HepG2 (cell line): Measurements from ENCODE around the gene GMEB2. TPM values are rescaled to one million over a fixed set of nuclear protein-coding genes. Genes with fewer than 3 reads are reported as not detected.

Experiments used
- ATF7 ChIP-seq, 2 experiments: fragments of 450-650 bp in 1 of 2; sonication (generic) in 1 of 2; formaldehyde crosslinking in 1 of 2; IDR thresholded peaks; 2 replicates each; pipeline versions ENCODE4 v1.4.0 to v1.6.1; 2016 to 2020; ENCODE audit warnings: antibody characterized with exemption in 1 of 2, mild to moderate bottlenecking in 1 of 2, missing genetic modification reagents in 1 of 2
- HNF1A ChIP-seq, 2 experiments: sonication (generic) in 1 of 2; formaldehyde crosslinking in 1 of 2; IDR thresholded peaks; 2 replicates each; pipeline versions ENCODE4 v1.4.0 to v1.6.1; 2016 to 2020; ENCODE audit warnings: borderline replicate concordance in 1 of 2, low read depth in 1 of 2, mild to moderate bottlenecking in 1 of 2, missing genetic modification reagents in 1 of 2
- NFYB ChIP-seq: sonication (generic); formaldehyde crosslinking; IDR thresholded peaks from 2 replicates; pipeline ENCODE4 v1.4.0; 2020; ENCODE audit warnings: missing genetic modification reagents
- ZFP1 ChIP-seq: IDR thresholded peaks from 2 replicates; pipeline ENCODE4 v1.6.1; 2016
- polyA plus RNA-seq, 8 experiments: library from polyadenylated mRNA; depleted of rRNA in 3 of 8; stranded (reverse) in 7 of 8; unstranded in 1 of 8; fragments of >200 nt; fragmentation: Illumina TruSeq in 4 of 8; extraction: Trizol in 4 of 8; gene quantifications; 2 replicates each; pipeline versions ENCODE4 v1.2.1 to v1.2.3, GENCODE V29; 2011 to 2016; ENCODE audit warnings: low read depth in 4 of 8, missing spikeins in 1 of 8, mixed read lengths in 1 of 8; ENCODE audit not compliant: insufficient read depth in 1 of 8
- total RNA-seq, 5 experiments: library from RNA; depleted of rRNA; stranded (reverse); fragments of >200 nt; fragmentation: Illumina TruSeq; extraction: Trizol; gene quantifications; 2 replicates each; pipeline ENCODE4 v1.2.3, GENCODE V29; 2016; ENCODE audit warnings: low read depth in 1 of 5
- TF ChIP-seq, protein P1 (sequence below): sonication (generic); formaldehyde crosslinking; IDR thresholded peaks from 2 replicates; pipeline ENCODE4 v1.5.1; 2020; ENCODE audit warnings: mild to moderate bottlenecking, missing genetic modification reagents, borderline replicate concordance
- TF ChIP-seq, protein P2 (sequence below): sonication (generic); formaldehyde crosslinking; IDR thresholded peaks from 2 replicates; pipeline ENCODE4 v1.4.0; 2020; ENCODE audit warnings: missing genetic modification reagents
- TF ChIP-seq, protein P3 (sequence below): sonication (generic); formaldehyde crosslinking; IDR thresholded peaks from one replicate; pipeline ENCODE4 v1.5.1; 2020; ENCODE audit warnings: mild to moderate bottlenecking, missing genetic modification reagents; ENCODE audit errors: not compliant biosample characterization

Gene GMEB2
- total and polyA plus RNA-seq, 2 of the 13 experiments (the other 11 are each of a cell fraction or from before 2014, with no cell fraction given) = 10.6 to 12.4 TPM

DNA sequence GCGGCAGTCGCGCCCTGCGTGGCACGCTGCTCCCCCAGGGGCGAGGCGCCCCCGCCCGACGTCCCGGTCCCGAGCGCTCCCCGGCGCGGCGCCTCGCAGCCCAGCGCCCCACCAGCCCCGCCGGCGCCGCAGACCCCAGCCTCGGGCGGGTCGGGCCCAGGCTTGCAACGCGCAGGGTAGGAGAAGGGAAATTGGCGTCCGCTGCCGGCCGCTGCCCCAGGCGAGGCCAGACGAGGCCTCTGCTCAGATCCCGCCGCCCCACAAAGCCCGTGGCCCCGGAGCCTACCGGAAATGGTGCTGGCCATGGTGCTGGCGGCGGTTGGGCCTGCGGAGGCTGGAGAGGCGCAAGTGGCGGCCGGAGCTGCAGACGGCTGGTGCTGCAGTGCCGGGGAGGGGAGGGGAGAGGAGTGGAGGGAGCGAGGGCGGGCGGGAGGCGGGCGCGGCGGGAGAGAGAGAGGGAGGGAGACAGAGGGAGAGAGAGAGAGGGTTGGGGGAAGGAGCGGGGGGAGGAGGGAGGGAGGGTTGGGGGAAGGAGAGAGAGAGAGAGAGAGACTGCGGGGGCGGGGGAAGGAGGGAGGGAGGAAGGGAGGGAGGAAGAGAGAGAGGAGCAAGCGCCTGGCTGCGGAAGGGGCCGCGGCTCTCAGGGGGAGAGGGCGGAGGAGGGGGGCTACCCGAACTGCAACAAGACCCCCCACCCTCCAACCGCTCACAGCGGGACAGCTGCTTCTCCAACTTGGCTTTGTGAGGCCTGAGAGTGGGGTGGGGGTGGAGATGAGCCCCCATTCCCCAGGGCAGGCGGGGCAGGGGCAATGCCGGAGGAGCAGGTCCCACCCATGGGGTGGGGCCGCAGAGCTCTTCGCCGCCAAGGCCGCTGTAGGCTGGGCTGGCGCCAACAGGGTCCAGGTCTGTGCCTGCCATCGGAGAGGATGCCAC lies 26.4 kb upstream of the GMEB2 start, which contains the start of gene STMN3 (continued):
- TF ChIP-seq, protein P1, sequence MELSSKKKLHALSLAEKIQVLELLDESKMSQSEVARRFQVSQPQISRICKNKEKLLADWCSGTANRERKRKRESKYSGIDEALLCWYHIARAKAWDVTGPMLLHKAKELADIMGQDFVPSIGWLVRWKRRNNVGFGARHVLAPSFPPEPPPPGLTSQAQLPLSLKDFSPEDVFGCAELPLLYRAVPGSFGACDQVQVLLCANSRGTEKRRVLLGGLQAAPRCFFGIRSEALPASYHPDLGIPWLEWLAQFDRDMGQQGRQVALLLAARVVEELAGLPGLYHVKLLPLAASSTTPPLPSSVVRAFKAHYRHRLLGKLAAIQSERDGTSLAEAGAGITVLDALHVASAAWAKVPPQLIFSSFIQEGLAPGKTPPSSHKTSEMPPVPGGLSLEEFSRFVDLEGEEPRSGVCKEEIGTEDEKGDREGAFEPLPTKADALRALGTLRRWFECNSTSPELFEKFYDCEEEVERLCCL (CRISPR knock-in tag) = peak; percentile 89; the same call in 1 of the 2 replicates
- TF ChIP-seq NFYB (CRISPR knock-in tag) = peak; percentile 50; the same call in 1 of the 2 replicates
- TF ChIP-seq ATF7 (IDR thresholded peaks at IDR 0.05) = no peak
- TF ChIP-seq ATF7 (CRISPR knock-in tag; IDR thresholded peaks at IDR 0.05) = peak; percentile 83
- no peak for TF ChIP-seq HNF1A (IDR thresholded peaks at IDR 0.05; ENCODE audit: low read depth)
- TF ChIP-seq HNF1A (CRISPR knock-in tag; IDR thresholded peaks at IDR 0.05; ENCODE audit: borderline replicate concordance) = peak; percentile 76
- TF ChIP-seq, protein P2, sequence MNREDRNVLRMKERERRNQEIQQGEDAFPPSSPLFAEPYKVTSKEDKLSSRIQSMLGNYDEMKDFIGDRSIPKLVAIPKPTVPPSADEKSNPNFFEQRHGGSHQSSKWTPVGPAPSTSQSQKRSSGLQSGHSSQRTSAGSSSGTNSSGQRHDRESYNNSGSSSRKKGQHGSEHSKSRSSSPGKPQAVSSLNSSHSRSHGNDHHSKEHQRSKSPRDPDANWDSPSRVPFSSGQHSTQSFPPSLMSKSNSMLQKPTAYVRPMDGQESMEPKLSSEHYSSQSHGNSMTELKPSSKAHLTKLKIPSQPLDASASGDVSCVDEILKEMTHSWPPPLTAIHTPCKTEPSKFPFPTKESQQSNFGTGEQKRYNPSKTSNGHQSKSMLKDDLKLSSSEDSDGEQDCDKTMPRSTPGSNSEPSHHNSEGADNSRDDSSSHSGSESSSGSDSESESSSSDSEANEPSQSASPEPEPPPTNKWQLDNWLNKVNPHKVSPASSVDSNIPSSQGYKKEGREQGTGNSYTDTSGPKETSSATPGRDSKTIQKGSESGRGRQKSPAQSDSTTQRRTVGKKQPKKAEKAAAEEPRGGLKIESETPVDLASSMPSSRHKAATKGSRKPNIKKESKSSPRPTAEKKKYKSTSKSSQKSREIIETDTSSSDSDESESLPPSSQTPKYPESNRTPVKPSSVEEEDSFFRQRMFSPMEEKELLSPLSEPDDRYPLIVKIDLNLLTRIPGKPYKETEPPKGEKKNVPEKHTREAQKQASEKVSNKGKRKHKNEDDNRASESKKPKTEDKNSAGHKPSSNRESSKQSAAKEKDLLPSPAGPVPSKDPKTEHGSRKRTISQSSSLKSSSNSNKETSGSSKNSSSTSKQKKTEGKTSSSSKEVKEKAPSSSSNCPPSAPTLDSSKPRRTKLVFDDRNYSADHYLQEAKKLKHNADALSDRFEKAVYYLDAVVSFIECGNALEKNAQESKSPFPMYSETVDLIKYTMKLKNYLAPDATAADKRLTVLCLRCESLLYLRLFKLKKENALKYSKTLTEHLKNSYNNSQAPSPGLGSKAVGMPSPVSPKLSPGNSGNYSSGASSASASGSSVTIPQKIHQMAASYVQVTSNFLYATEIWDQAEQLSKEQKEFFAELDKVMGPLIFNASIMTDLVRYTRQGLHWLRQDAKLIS (CRISPR knock-in tag) = peak; percentile 87; the same call in 1 of the 2 replicates
- peak; percentile 94 for TF ChIP-seq ZFP1 (CRISPR knock-in tag)
- TF ChIP-seq, protein P3, sequence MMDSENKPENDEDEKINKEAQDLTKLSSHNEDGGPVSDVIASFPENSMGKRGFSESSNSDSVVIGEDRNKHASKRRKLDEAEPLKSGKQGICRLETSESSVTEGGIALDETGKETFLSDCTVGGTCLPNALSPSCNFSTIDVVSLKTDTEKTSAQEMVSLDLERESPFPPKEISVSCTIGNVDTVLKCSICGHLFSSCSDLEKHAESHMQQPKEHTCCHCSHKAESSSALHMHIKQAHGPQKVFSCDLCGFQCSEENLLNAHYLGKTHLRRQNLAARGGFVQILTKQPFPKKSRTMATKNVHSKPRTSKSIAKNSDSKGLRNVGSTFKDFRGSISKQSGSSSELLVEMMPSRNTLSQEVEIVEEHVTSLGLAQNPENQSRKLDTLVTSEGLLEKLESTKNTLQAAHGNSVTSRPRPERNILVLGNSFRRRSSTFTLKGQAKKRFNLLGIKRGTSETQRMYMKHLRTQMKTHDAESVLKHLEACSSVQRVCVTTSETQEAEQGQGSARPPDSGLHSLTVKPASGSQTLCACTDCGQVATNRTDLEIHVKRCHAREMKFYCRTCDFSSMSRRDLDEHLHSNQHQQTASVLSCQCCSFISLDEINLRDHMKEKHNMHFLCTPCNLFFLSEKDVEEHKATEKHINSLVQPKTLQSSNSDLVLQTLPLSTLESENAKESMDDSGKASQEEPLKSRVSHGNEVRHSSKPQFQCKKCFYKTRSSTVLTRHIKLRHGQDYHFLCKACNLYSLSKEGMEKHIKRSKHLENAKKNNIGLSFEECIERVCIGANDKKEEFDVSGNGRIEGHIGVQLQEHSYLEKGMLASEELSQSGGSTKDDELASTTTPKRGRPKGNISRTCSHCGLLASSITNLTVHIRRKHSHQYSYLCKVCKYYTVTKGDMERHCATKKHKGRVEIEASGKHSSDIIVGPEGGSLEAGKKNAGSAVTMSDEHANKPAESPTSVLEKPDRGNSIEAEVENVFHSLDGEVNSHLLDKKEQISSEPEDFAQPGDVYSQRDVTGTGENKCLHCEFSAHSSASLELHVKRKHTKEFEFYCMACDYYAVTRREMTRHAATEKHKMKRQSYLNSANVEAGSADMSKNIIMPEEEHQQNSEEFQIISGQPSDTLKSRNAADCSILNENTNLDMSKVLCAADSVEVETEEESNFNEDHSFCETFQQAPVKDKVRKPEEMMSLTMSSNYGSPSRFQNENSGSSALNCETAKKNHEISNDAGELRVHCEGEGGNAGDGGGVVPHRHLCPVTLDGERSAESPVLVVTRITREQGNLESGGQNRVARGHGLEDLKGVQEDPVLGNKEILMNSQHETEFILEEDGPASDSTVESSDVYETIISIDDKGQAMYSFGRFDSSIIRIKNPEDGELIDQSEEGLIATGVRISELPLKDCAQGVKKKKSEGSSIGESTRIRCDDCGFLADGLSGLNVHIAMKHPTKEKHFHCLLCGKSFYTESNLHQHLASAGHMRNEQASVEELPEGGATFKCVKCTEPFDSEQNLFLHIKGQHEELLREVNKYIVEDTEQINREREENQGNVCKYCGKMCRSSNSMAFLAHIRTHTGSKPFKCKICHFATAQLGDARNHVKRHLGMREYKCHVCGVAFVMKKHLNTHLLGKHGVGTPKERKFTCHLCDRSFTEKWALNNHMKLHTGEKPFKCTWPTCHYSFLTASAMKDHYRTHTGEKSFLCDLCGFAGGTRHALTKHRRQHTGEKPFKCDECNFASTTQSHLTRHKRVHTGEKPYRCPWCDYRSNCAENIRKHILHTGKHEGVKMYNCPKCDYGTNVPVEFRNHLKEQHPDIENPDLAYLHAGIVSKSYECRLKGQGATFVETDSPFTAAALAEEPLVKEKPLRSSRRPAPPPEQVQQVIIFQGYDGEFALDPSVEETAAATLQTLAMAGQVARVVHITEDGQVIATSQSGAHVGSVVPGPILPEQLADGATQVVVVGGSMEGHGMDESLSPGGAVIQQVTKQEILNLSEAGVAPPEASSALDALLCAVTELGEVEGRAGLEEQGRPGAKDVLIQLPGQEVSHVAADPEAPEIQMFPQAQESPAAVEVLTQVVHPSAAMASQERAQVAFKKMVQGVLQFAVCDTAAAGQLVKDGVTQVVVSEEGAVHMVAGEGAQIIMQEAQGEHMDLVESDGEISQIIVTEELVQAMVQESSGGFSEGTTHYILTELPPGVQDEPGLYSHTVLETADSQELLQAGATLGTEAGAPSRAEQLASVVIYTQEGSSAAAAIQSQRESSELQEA (CRISPR knock-in tag) = peak; percentile 62
